GM12891 (cell line): ENCODE results near the gene CPO. TPM values are rescaled to one million over a fixed set of nuclear protein-coding genes. Genes with fewer than 3 reads are reported as not detected.

Experiments
- DNase-seq: peaks from one replicate; pipeline ENCODE4 v3.0.0; 2011; ENCODE audit warnings: low spot score; ENCODE audit not compliant: insufficient read length
- FAIRE-seq: peaks from 2 replicates; lab custom pipeline; 2011; peaks lifted over from hg19 to GRCh38; lab: Jason Lieb, UNC
- PAX5 ChIP-seq: IDR thresholded peaks from 2 replicates; pipeline ENCODE4 v1.6.1; 2011; ENCODE audit warnings: low read length, moderate library complexity, mild to moderate bottlenecking; ENCODE audit not compliant: insufficient read depth, severe bottlenecking
- POLR2A ChIP-seq: IDR thresholded peaks from 2 replicates; pipeline ENCODE4 v1.6.1; 2011; ENCODE audit warnings: low read depth, low read length, control low read depth
- POLR2AphosphoS5 ChIP-seq: IDR thresholded peaks from 2 replicates; pipeline ENCODE4 v1.6.1; 2011; ENCODE audit warnings: low read depth, low read length, control low read depth
- POU2F2 ChIP-seq: IDR thresholded peaks from 2 replicates; pipeline ENCODE4 v1.6.1; 2011; ENCODE audit warnings: low read depth, mild to moderate bottlenecking, control low read depth, low read length, moderate library complexity
- SPI1 ChIP-seq: IDR thresholded peaks from 2 replicates; pipeline ENCODE4 v1.6.1; 2011; ENCODE audit warnings: low read depth, low read length, control low read depth
- TAF1 ChIP-seq: IDR thresholded peaks from 2 replicates; pipeline ENCODE4 v1.6.1; 2011; ENCODE audit warnings: low read depth, low read length, control low read depth
- polyA plus RNA-seq: library from polyadenylated mRNA; unstranded; fragments of >200 nt; gene quantifications from one replicate; pipeline ENCODE4 v1.2.1, GENCODE V29; 2012; ENCODE audit warnings: low read depth, missing spikeins, inconsistent platforms; ENCODE audit not compliant: missing spikeins

CPO gene, protein sequence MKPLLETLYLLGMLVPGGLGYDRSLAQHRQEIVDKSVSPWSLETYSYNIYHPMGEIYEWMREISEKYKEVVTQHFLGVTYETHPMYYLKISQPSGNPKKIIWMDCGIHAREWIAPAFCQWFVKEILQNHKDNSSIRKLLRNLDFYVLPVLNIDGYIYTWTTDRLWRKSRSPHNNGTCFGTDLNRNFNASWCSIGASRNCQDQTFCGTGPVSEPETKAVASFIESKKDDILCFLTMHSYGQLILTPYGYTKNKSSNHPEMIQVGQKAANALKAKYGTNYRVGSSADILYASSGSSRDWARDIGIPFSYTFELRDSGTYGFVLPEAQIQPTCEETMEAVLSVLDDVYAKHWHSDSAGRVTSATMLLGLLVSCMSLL
- not detected for polyA plus RNA-seq

DNA sequence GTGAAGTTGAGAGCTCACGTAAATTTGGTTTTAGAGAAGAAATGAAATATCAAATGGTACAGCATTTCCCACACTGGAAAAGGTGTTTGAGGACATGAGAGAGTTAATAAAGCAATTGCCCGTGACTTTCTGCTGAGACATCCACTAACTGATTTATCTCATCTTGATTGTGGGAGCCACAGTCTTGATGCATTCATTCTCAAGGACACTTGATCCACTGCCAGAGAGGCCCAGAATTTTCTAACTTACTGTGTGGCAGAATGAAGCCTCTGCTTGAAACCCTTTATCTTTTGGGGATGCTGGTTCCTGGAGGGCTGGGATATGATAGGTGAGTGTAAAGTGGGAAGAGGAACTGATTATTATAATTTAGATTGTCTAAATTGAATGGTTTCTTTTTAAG is at the start of gene CPO:
Gene CPO, plus strand, starts transcription at position 179 of the 400 bp plus-strand sequence. Its CDS starts 82 bp downstream, at position 261.
- DNase-seq (no peak), FAIRE-seq (no peak)
- TF ChIP-seq TAF1 (no peak), POLR2AphosphoS5 (no peak), POLR2A (no peak), SPI1 (no peak), PAX5 (no peak), POU2F2 (no peak)

DNA sequence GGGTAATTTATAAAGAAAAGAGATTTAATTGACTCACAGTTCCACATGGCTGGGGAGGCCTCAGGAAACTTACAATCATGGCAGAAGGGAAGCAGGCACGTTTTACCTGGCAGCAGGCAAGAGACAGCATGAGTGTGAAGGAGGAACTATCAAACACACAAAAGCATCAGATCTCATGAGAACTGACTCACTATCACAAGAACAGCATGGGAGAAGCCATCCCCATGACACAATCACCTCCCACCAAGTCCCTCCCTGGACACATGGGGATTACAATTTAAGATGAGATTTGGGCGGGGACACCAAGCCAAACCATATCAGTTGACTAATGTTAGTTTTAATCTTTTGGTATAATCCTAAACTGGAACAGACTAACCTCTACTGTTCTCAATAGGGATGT is 49.1 kb upstream of the CPO start:
- DNase-seq: no peak
- FAIRE-seq: no peak
- no peak for TF ChIP-seq TAF1
- TF ChIP-seq SPI1: no peak
- no peak for TF ChIP-seq POLR2AphosphoS5
- TF ChIP-seq POLR2A: no peak
- no peak for TF ChIP-seq POU2F2
- no peak for TF ChIP-seq PAX5

DNA sequence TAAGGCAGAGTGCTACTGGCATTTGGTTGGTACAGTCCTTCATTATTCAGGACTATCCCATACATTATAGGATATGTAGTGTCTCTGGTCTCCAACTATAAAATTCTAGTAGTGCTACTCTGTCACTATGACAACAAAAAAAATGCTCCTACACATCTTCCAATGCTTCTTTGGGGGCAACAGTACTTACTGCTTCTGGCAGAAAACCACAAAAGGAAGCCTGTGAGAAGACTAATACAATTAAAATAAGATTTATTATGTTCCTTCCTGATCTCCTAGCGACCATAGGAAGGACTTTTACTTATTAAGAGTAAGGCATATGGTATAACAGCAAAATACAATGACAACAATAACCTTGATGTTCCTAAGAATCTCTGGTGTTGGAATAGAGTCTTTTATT is 48.4 kb upstream of the CPO start:
- FAIRE-seq (no peak), DNase-seq (no peak)
- TF ChIP-seq POU2F2 (no peak), POLR2AphosphoS5 (no peak), PAX5 (no peak), TAF1 (no peak), SPI1 (no peak), POLR2A (no peak)

DNA sequence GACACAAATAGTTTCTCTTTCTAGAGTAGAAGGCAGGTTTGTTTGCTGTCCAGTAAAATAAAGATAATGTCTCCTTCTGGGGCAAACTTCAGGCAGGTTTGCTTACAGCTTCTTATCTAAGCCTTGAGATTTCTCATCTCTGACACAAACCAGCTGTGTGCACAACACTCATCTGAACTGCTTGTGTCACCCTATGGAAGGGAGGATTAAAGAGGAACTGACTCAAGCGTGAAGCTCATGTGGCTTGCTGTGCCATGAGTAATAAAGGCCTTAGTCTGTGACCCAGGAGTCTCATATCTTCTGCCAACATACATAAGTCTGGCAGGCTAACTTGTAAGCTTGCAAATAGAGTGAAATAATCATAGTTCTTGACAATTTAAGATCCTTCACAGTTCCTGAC is 24.2 kb upstream of the CPO start:
- TF ChIP-seq POLR2A: no peak
- no peak for TF ChIP-seq POU2F2
- TF ChIP-seq PAX5: no peak
- TF ChIP-seq POLR2AphosphoS5: no peak
- TF ChIP-seq SPI1: peak; percentile 70
- DNase-seq (no peak), FAIRE-seq (no peak)

DNA sequence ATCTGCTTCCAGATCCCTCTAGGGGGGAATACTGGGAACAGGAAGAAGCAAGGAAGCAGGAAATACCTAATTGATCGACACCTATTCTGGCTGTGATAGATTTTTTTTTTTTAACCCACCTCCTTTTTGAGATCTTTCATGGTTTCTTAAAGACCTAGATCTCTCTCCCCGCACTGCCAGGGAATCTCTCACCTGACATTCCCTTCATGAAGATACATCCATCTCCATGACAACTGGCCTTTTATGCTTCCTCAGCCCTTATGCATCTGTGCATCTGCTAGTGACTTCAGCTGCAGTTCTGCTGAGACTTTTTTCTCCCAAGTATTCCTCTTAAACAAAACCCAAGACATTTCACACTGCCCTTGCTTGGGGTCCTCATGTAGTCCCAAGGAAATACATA is 21.1 kb upstream of the CPO start:
- no peak for FAIRE-seq
- TF ChIP-seq TAF1: no peak
- TF ChIP-seq POLR2A: no peak
- TF ChIP-seq SPI1: no peak
- no peak for TF ChIP-seq PAX5
- TF ChIP-seq POLR2AphosphoS5: no peak
- no peak for TF ChIP-seq POU2F2
- DNase-seq: no peak

DNA sequence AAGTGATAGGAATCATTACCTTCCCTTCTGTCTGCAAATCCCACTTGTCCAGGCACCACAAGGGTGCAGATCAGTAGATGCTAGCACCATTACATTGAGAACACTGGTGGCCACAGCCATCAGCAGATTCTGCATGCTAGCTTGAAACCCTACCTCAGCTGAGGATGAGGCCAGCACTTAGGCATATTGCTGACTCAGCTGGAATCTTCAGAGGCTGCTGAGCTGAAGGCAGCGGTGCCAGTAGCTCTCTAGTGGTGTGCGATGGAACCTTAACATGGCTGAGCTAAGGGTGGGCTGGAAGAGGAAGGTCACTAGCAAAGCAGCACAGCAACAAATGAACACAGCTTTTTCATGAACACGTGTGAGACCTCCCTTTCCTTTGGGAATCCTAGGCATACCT is 19.0 kb upstream of the CPO start:
- TF ChIP-seq POU2F2: no peak
- no peak for FAIRE-seq
- no peak for DNase-seq

DNA sequence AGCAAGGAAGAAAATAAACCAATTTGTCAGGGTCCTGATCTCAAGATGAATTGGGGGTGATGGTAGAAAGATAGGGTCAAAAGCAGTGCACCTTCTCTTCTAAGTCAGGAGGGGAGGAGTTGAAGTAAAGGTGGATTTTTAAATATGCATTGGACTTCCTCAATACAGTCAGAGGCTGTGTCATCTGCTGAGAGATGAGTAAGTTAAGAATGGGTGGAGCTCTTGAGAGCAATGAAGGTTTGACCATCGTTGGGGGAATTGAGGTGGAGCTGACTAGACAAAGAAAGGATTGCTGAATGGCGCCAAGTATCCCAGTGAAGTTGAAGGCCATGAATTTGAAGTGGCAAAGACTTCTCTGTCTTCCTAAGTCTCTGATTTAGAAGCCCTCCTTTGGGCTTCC is 18.4 kb upstream of the CPO start:
- FAIRE-seq (no peak), DNase-seq (no peak)
- TF ChIP-seq POLR2AphosphoS5 (no peak), PAX5 (no peak), POU2F2 (no peak), TAF1 (no peak), POLR2A (no peak), SPI1 (no peak)

DNA sequence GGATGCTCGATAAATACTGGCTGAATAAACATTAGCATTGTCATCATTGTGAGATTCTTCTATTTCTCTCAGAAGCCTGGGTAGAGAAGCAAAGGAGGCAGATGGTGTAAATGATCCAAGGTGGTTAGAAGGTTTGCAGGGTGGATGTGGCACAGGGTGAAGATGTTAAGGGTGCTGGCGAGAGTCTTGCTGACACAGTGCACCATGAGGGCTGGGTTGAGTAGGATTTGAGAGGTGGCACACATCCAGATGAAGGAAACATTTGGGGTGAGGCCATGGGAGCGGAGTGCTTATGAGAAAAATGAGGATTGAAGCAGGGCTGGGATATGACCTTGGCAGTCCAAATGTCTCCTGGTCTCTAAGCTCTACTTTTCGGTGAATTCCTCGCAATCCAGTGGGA is 17.8 kb upstream of the CPO start:
- TF ChIP-seq POU2F2: no peak
- no peak for TF ChIP-seq TAF1
- TF ChIP-seq SPI1: no peak
- TF ChIP-seq POLR2A: no peak
- TF ChIP-seq POLR2AphosphoS5: no peak
- TF ChIP-seq PAX5: no peak
- FAIRE-seq (no peak), DNase-seq (no peak)

DNA sequence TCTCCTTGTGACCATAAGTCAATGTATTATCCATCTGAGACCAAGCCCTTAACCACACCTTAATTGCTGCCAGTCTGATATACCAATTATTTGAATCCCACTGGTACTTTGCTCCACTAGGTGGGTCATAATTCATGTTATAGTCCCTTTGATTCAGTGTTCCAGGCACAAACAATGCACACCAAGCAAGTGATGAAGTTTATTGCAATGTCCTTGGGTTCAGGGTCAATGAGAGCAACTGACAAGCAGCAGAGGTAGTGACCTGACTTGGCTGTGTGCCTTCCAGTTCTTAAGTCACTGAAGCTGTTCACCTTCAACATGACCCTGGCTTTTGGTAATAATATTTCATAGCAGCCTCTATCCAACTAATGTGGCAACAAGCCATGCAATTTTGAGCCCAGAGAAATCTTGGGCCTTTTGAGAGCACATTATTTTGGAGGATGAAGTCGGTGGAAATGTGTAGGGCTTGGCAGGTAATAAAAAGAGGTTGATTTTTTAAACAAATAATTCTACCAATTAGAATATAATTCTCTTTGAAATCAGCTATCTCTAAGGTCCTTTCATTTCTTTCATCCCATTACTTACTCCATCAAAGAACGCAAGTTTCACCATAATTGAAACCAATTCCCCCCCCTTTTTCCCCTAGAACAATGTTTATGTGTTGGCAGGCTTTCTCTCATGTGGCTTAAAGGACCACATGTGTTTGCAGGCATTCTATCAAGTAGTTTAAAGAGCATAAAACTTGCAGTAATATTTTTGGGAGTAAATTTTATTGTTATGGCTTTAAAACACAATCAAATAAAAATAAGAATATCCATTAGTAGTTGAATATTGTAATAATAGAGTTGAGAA is 3.1 kb upstream of the CPO start:
- FAIRE-seq: no peak
- no peak for TF ChIP-seq POLR2AphosphoS5
- TF ChIP-seq POLR2A: no peak
- no peak for TF ChIP-seq POU2F2
- no peak for TF ChIP-seq SPI1
- TF ChIP-seq PAX5: no peak
- TF ChIP-seq TAF1: no peak
- DNase-seq: no peak

DNA sequence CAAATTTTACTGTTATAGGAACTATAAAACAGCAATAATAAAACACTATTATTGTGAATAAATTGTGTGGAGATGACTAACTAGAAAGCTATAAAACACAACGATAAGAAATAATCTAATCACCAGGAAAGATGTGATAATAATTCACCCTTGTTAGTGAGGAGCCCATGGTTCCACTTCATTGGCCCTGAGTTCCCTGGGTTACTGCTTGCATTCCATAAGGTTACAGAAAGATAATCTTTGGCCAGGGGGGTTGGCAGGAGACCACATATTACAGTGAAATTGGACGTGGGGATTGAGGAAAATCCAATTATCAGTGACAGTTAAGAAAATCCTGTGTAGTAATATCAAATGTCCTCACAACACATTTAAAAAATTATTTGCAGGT is 2.5 kb upstream of the CPO start:
- TF ChIP-seq POU2F2 (no peak), TAF1 (no peak), PAX5 (no peak), SPI1 (no peak), POLR2AphosphoS5 (no peak)
- DNase-seq: no peak
- FAIRE-seq: no peak
